ENCODE measurements around the gene FAM241A.

The FAM241A gene

GRCh38 chr4:112136551-112136950, 8.7 kb upstream of the FAM241A start:
- TF ChIP-seq CTCF (IDR thresholded peaks at IDR 0.05; ENCODE audit: insufficient read depth, low read depth, low read length, missing control alignments) = no peak
- DNase-seq (ENCODE audit: low read depth) = no peak
- no peak overlapping the region for H3K4me3 ChIP-seq (ENCODE audit: low read length)

DNA sequence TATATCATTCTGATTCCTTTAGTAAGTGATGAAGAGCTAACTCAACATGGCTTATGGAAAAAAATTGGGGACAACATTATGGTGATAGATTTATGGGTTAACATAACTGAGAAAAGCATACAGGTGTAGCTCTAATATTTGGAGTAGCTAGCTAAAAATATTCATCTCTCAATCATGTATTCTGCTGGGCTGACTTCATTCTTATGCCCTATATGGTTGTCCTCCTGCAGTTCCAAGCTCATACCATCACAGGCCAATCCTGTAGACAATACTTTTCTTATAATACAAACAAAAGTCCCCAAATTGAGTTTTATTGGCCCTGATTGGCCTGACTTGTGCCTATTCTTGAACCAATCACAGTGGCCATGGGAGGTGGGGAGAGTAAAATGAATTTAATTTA, 6.7 kb upstream of the FAM241A start:
- DNase-seq (ENCODE audit: low read depth) = no peak
- no peak overlapping the region for H3K4me3 ChIP-seq (ENCODE audit: low read length)
- no peak for TF ChIP-seq CTCF (IDR thresholded peaks at IDR 0.05; ENCODE audit: insufficient read depth, low read depth, low read length, missing control alignments)

- DNase-seq (ENCODE audit: low read depth) = no peak
- no peak overlapping the region for H3K4me3 ChIP-seq (ENCODE audit: low read length)
- no peak for TF ChIP-seq CTCF (IDR thresholded peaks at IDR 0.05; ENCODE audit: insufficient read depth, low read depth, low read length, missing control alignments)
Measured at GRCh38 chr4:112140536-112140935, 4.7 kb upstream of the FAM241A start.

DNA sequence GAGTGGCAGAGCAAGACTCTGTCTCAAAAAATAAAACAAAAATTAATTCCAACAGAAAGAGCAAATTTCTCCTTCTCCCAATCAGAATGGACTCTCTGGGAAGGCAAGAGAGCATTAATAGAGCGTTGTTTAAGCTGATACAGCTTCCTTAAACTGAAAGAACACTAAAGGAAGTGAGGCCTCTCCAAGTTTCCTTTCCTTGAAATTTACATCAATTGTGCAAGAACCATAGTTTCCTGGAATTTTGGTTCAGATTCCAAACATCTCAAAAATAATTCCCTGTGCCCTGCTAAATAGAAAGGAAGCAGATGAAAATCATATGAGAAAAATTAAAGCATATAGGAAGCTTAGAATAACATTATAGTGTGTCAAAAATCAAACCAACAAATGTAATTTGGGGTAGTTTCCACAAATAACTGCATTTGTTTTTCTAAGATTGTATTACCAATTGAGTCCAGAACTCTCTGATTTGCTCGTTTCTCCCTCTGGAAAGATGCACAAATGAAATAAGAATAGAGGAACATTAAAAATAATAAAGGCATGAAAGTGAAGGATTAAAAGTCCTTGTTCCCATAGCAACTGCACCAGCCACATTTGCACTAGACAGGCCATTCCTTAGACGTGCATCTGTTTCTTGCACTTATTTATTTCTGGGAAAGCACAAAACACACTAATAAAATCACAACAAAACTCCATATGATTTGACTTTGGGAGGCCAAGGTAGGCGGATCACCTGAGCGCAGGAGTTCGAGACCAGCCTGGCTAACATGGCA, 3.7 kb upstream of the FAM241A start:
- TF ChIP-seq CTCF (IDR thresholded peaks at IDR 0.05; ENCODE audit: insufficient read depth, low read depth, low read length, missing control alignments) = no peak
- H3K4me3 ChIP-seq (ENCODE audit: low read length) = no peak overlapping the region
- no peak for DNase-seq (ENCODE audit: low read depth)

GRCh38 chr4:112142182-112142581, 3.1 kb upstream of the FAM241A start:
- no peak for TF ChIP-seq CTCF (IDR thresholded peaks at IDR 0.05; ENCODE audit: insufficient read depth, low read depth, low read length, missing control alignments)
- no peak for DNase-seq (ENCODE audit: low read depth)
- H3K4me3 ChIP-seq (ENCODE audit: low read length) = no peak overlapping the region

GRCh38 chr4:112143781-112144180, 1.5 kb upstream of the FAM241A start:
- H3K4me3 ChIP-seq (ENCODE audit: low read length) = no peak overlapping the region
- no peak for TF ChIP-seq CTCF (IDR thresholded peaks at IDR 0.05; ENCODE audit: insufficient read depth, low read depth, low read length, missing control alignments)
- DNase-seq (ENCODE audit: low read depth) = no peak

Data from epithelial cell of esophagus (primary cell).